NCI-H146 treated with DMSO at 0.1 percent for 48 hours (cell line): ENCODE measurements around the gene TM2D3.

ENCODE experiments used
- DNase-seq: peaks from one replicate; lab custom pipeline; 2025; ENCODE audit not compliant: unreplicated experiment; lab: John Stamatoyannopoulos, UW

The TM2D3 gene

DNA sequence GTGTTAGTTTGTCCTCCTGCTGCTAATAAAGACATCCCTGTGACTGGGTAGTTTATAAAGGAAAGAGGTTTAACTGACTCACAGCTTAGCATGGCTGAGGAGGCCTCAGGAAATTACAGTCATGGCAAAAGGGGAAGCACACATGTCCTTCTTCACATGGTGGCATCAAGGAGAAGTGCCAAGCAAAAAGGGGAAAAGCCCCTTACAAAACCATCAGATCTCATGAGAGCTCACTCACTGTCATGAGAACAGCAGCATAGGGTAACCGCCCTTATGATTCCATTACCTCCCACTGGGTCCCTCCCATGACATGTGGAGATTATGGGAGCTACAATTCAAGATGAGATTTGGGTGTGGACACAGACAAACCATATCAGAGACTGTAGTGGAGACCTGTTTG is 27.0 kb downstream of the TM2D3 start:
- no peak for DNase-seq

DNA sequence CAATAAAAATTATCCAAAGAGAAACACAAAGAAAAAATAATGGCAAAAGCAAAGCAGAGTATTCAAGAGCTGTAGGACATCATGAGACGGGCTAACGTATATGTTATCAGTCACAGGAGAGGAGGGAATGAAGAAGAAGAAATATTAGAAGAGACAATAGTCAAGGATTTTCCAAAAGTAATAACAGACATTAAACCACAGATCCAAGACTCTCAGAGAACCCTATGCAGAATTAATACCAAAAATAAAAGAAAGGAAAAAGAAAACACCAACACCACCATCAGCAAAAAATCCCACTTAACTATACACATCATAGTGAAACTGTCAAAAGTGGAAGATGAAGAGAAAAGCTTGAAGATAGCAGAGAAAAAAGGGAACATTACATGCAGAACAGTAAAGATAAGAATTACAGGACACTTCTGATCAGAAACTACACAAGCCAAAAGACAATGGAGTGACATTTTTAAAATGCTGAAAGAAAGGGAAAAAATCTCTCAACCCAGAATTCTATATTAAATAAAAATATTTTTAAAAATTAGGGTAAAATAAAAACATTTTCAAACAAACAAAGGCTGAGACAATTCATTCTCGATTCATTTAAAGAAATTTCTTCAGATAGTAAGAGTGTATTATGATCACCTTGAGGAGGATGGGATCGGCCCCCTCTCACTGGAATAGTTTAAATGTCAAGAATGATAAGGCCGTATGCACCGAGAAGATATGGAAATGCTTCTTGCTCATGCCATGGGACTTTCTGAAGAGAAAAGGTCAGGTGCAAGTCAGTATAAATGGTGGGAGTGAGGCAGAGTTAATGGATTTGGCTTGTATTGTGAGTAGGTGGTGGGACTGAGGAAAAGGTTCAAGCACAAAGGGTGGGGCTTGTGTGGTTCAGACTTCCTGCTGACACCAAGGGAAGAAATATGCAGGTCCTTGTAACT is 28.5 kb downstream of the TM2D3 start:
- DNase-seq, result no peak

DNA sequence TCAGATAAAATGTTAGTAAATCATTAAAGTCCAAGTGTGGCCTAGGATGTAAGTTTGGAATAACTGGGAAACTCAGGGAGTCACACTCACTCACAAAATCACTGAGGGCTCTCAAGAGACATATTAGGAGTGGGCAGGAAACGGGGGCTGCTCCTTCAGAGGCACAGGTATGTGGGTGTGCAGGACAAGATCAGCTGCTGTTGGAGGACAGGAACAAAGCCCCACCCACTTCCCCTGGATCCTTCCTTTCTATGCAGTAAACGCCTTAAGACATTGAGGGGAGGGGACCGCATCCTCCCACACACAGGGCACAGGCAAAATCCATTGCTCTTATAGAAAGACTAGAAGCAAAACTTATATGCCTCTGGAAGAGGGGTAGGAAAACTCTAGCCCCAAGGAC is 30.2 kb downstream of the TM2D3 start:
- no peak for DNase-seq

DNA sequence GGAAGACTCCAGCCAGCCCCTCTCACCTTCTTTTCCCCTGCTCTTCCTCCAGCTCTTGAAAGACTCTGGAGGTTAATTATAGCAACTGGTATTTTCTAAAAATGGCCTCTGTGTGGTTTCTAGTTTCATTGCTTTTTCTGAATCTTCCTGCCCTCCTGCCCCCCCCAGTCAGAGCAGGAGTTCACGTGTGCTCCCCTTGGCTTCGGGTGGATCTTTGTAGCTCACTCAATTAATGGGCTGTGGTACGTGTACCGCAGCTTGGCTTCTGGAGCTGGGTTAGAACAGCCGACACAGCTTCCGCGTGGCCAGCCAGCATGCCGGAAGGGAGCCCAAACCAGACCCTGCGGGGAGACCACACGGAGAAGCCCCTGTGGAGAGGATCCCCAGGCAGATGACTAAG is 31.5 kb downstream of the TM2D3 start:
- DNase-seq, result no peak

DNA sequence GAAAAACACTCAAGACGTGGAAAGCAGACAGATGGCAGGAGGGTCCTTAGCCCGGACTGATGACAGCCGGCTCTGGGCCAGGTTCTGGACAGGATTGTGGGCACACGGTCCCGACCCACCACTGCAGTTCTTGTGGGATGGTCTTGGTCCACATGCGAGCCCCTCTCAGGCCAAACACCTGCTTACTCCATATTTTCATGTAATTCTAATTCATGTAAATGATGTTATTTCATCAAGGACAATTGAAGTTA is 32.6 kb downstream of the TM2D3 start:
- no peak for DNase-seq

DNA sequence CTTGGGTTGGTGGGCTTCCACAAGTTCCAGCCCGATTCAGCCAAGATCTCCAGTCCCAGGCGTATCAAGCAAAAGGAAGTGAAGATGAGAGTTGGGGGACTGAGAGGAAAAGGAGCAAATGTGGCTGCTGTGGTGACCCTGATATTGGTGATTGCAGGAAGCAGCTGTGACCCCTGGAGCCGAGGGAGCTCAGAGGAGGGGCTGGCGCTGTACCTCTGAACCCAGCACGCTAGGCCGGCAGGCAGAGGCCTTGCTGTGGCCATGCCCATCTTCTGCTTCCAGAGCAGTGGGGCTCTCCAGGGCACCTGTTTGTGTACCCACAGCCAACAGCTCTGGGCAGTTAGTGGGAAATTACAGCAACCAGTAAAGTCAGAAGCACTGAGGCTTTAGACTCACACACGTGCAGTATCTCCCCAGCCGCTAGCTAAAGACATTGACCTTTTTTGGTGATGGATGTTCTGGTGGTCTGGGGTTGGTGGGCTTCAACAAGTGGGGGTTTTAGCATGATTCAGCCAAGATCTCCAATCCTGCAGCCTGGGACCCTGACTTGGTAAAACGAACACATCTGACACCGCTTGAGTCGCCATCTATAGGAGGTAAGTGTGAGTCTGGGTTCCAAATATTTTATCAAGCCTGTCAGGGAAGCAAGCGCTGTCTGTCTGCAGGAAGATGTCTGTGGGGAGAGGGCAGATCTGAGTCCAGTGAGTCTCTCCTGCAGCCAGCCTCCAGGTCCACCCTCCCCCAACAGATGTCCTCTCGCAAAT is 33.1 kb downstream of the TM2D3 start:
- no peak for DNase-seq

DNA sequence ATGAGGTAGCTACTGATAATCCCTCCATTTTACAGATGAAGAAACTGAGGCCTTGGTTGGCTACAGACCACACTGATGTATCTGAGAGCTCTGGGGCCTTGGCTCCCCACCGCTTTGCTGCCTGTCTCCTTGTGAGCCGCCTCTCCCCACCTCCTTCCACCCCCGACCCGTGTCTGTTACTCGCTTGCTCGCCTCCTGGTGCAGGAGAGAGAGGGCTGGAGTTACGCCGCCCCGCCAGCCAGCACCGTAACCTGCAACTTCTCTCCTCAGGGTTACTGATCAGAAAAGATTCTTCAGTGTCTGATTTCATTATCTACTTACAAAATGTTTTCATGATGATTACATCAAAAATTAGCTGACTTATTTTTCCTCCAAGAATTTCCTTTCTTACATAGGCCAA is 34.1 kb downstream of the TM2D3 start:
- no peak for DNase-seq

DNA sequence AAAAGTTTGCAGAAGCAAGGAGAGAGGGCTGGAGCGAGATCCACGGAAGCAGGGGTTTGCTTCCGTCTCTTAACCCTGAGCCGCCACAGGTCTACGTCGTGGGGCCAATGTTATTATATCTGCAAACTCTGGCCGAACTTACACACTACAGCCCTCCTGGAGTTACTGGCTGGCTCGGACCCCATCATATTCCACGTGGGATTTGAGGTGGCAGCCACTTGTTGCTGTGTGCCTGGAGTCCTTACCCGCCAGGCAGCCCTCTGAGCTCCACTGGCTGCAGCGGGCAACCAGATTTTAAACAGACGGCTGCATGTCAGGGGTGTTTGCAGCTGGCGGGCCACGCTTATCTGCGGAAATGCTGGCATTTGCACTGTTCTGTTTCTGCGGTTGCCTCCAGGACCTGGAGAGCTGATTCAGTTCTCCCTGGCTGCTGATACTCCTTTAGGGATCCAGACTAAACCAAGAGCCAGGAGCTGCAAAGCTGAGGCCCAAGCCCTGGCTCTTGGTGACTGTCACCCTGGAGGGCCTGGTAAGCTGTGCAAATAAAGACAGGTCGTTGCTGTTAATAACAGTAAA is 34.7 kb downstream of the TM2D3 start:
- no peak for DNase-seq

DNA sequence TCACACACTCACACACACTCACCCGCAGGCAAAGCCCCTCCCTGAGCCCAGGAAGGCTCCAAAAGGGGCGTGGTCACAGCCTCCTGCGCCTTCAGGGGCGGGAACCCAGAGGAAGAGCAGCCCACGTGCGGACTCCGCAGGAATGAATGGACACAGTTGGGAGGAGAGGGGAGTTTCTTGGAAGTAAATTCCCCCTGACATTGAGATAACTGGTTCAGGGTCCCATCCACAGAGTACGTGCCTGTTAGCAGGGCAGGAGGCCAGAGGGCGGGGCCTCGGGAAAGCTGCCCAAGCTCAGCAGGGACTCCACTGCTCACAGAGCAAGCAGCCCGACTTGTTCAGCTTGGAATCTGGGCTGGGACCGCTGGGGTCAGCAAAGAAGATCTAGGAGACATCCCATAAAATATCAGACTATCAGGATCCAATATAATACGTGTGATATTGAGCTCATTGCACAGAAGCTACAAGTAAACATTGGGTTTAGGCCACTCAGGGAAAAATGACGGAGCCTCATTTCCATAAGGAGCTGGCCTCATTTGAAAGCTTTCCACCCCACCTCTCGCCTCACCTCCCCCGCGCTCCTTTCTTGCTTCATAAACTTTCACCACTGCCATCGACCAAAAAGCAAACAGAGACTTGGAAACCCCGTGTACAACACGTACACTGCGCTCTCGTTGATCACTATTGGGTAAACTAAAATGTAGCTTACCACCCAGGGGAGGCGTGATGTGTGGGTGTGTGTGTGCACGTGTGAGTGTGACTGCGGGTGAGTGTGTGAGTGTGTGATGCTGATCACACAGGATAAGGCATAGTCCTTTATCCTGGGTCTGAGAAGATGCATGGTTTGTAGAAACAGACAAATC is 36.0 kb downstream of the TM2D3 start:
- peak; percentile 9 for DNase-seq

DNA sequence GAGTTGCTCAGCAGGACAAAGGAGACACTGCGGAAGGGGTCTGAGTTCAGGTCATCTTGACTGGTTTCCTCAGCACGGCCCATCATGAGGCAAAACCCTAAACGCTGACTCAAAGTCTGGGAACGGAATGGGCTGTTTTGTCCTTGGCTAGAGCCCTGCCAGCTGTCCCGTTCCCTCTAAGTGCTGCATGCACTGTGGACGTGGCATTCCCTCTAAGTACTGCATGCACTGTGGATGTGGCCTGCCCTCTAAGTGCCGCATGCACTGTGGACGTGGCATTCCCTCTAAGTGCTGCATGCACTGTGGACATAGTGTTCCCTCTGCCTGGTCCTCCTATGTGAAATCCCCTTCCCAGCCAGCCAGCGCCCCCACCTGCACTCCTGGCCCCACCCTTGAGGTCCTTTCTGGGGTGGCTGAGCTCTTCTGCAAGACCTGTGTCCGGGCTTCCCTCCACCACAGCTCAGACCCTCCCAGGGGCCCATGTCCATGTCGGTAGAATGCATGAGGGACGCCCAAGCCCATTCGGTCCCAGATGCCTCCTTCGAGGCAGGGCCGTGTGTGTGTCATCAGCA is 36.7 kb downstream of the TM2D3 start:
- no peak for DNase-seq

DNA sequence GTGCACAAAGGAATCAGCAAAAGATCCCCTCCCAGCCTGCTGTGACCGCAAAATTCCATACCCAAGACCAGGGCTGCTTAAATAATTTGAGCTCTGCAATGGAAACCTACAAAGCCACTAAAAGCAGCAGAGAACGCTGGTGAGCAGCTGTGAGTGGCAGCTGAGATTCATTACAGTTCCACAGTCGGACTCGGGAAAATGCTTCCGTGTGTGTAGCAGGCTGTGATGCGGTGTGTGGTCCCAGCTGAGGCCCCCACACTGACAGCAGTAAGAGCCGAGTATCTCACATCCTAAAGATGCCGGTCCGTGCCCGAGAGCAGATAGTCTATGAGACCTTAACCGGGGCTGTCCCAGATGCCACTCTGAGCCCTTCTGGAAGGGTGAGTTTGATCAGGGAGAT is 37.4 kb downstream of the TM2D3 start:
- no peak for DNase-seq

DNA sequence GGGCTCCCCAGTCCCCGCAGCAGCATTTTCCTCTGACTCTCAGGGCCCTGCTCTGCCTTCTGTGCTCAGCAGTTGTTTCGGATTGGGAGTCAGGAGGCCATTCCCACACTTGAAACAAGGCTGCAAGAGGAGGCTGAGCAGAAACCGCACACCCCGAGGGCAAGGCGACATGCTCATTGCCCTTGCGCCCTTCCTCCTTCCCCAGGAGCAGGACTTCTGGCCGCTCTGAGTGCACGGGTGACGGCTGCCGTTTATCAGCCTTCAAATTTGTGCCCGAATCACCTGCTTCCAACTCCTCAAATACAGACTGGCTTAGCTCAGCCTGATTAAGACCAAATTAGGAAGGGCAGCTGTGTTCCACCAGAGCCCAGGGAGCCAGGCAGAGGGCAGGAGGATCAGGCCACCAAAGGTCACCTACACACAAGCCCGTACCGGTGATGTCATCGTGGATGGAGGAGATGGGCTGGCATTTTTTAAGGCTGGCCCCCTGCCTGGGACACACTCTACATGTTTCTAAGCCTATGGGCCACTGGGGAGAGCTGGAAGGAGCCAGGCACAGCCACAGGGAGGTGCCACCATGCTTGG is 38.1 kb downstream of the TM2D3 start:
- DNase-seq, result no peak

DNA sequence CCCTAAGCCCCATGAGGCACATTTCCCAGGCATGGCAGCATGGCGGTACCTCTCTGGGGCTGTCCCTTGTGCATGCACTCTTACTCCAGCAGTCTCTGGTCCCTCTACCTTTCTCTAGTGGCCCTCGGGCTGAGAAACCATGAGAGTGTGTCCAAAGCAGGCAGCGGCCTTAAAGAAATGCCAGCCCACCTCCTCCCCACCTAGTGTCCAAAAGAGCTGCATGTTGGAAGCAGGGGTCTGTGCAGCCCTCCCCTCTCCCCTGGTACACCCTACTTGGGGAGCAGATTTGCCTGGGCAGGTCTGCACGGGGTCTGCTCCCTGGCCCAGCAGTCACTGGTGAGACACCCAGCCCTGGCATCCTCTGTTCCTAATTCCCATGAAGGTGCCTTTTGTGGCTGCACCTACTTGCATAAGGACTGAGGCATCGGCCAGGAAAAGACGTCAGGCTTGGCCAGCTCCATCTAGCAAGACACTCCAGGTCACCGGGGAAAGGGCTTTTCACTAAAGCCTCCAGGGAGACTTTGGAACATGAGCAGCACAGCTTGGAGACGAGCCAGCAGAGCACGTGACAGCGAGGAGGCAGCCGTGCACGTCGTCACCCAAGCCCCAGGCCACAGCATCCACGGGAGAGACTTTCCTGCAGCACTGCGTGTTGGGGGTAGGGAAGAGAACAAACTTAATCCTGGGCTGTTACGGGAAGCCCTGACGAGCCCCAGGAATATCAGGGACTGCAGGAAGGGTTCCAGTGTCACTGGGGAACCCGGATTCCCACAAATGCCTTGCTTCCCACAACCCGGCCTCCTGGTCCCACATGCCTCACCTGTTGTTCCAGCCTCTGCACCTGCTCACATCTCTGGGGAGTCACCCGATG is 38.8 kb downstream of the TM2D3 start:
- peak; percentile 14 for DNase-seq

DNA sequence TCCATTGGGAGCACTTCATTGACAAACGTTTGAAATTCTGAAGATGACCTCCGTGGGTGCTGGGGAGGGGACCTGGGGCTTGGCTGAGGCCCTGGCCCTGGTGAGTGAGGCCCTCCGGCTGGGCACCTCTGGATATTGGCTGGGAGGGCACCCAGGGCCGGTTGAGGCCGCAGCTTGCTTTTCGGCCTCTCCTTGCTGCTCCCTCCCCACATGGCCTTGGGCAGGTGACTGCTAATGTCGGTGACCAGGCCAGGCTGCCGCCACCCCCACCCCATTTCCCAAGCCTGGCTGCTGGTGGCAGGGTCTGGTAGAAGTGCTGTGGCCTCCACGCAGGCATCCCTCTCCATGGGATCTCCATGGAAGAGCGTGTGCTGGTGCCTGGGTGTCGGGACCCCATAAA is 39.5 kb downstream of the TM2D3 start:
- no peak for DNase-seq

DNA sequence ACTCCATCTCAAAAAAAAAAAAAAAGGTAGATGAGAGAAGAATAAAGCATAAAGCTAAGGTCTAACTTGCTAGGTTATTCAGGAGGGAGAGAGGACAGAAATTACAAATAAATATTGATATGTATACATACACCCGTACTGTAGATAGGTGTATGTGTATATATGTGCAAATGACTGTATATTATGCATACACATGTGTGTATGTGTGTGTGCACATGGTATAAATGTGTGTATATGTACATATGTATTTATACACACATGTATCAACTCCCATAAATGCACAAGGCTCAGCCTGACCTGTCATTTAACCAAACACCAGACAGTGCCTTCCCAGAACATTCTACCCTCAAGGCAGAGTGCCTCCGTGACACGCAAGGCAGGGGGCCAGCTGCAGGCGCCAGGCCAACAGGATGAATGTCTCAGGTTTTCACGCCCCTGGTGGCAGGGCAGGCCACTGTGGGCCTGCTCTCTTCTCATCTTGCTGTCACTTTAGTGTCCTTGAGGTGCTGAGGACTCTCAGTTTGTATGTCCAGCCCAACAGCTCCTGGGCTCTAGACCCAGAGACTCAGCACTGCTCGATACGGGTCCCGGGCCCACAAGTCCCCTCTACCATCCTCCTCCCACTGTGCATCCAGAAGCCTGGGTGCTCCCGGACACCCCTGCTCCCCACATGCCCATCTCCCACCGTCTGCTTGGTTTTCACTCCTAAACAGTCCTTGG is 40.4 kb downstream of the TM2D3 start:
- no peak for DNase-seq

DNA sequence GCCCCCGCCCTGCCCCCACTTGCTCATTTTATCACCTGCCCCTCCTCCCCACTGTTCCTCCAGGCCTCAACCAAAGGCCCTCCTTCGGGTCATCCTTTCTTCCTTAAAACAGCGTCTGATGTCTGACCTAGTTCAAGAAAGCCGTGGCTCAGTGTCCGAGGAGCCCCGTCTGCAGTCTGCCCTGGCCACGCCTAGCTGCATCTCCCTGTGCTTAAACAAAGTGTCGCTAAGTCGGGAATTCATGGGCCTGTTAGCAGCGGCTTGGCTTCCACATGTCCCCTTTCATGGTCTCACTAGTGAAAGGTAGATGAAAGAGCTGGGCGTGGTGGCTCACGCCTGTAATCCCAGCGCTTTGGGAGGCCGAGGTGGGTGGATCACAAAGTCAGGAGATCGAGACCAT is 41.2 kb downstream of the TM2D3 start:
- no peak for DNase-seq

DNA sequence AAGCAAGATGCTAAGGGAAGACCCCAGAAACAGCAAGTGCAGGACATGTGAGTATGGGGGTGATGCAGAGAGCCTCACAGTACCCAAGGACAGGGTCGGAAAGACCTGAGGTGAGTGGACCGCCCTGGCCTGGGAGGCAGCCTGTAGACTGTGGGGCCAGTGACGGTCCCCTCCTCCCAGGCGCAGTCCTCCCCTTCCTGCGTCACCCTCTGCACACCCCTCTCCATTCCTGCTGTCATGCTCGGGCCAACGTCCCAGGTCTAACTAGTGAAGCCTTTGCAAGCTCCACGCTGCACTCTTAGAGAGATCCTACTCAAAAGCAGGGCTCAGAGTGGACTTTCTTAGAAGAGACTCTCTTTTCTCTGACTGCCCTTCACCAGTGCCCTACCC is 41.6 kb downstream of the TM2D3 start:
- DNase-seq, result no peak

DNA sequence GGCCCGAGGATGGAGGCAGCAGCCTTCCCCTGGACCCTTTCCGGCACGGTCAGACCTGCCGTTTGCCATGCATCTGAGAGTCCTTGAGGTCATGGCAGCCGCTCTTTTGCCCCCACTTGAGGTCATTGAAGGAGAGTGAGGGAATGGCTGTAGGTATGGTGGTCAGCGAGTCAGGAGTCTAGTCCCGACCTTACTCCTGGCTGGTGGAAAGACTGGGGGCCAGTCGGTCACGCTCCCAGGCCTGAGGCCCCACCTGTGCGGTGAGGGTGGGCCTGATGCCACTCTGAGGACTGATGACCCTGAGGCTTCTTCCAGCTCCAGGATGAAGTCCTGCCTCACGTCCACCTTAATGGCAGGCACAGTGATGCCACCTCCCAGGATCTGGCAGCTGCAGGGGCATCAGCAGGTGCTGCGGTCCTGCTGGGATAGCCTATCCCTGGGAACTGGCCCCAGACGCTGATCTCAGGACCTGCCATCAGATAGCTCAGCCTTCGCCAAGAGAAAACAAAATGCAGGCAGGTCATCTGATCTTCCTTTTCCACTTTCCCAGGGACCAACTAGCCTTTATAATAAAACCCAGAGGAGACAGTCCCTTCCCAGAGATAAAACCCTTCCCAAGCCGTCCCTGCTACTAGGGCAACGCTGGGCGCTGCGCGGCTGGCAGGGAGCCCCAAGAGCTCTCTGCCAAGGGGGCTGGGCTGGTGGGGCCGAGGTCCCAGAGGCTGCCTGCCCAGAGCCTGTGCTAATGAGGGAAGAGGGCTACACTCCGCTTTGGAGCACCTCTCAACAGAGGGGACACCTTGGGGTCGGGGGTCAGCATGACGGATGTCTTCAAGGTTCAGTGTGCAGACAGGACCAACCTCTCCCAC is 42.2 kb downstream of the TM2D3 start:
- no peak for DNase-seq
